ENCODE results near the gene ARL6IP1.

The ARL6IP1 gene

GRCh38 chr16:18811925-18812324 lies 10.6 kb upstream of the ARL6IP1 start:
- Histone ChIP-seq H3K36me3 (ENCODE audit: control insufficient read depth in 2 of 2, insufficient read depth in 1 of 2, low read length in 2 of 2) (peaks cover 40 to 82% of the 10 kb centered on the region in 2 experiments), H3K27ac (ENCODE audit: extremely low read depth, low read depth, low read length) (no peak overlapping the region), H3K9me3 (ENCODE audit: control insufficient read depth, insufficient read depth, low read depth, low read length) (no peaks in the 10 kb centered on the region), H3K4me3 (ENCODE audit: low read depth, low read length) (no peak overlapping the region), H3K4me1 (ENCODE audit: control insufficient read depth, insufficient read depth, low read length) (no peaks in the 10 kb centered on the region)
- no peak for TF ChIP-seq ZNF580 (tag by site-specific recombination; IDR thresholded peaks at IDR 0.05)
- TF ChIP-seq ZNF221 (tag by site-specific recombination; IDR thresholded peaks at IDR 0.05; ENCODE audit: borderline replicate concordance): no peak
- TF ChIP-seq, protein P1, sequence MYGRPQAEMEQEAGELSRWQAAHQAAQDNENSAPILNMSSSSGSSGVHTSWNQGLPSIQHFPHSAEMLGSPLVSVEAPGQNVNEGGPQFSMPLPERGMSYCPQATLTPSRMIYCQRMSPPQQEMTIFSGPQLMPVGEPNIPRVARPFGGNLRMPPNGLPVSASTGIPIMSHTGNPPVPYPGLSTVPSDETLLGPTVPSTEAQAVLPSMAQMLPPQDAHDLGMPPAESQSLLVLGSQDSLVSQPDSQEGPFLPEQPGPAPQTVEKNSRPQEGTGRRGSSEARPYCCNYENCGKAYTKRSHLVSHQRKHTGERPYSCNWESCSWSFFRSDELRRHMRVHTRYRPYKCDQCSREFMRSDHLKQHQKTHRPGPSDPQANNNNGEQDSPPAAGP (tag by site-specific recombination; IDR thresholded peaks at IDR 0.05): no peak
- no peak for TF ChIP-seq ZNF701 (tag by site-specific recombination; IDR thresholded peaks at IDR 0.05)
- TF ChIP-seq PRDM1 (tag by site-specific recombination; IDR thresholded peaks at IDR 0.05): no peak
- TF ChIP-seq ZSCAN5A (tag by site-specific recombination; IDR thresholded peaks at IDR 0.05): no peak
- no peak for TF ChIP-seq ZNF266 (tag by site-specific recombination; IDR thresholded peaks at IDR 0.05; ENCODE audit: low read depth)
- TF ChIP-seq ZNF239 (tag by site-specific recombination; IDR thresholded peaks at IDR 0.05): no peak
- TF ChIP-seq ZNF670 (tag by site-specific recombination; IDR thresholded peaks at IDR 0.05; ENCODE audit: low read depth): no peak
- TF ChIP-seq ZNF133 (tag by site-specific recombination; IDR thresholded peaks at IDR 0.05): no peak
- TF ChIP-seq ZNF561 (tag by site-specific recombination; IDR thresholded peaks at IDR 0.05; ENCODE audit: borderline replicate concordance): no peak
- TF ChIP-seq MZF1 (tag by site-specific recombination; IDR thresholded peaks at IDR 0.05; ENCODE audit: borderline replicate concordance): no peak
- ChIA-PET POLR2A (no interaction called here), CTCF (no interaction called here)

DNA sequence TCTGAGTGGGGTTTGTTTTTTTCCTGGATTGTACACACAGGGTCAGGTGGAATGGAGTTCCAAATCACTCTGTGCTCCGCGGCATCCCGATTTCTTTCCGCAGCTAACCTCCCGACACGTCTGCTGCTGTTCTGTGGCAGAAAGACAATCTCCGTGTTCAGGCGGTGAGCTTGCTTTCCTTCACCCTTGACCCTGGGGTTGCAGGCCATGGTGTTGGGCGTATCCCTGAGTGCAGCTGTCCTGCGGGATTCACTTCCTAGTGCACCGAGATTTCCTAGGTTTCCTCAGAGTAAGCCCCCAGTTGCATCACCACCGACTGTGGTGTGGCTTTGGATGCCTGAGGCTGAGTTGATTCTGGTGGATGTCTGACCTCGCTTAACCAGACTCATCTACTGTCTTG lies 7.8 kb upstream of the ARL6IP1 start:
- ChIA-PET POLR2A (interaction anchor here (0.6 kb wide), 1 partner anchor 8 kb away, joined by 3 read pairs; the partner anchor contains the start of gene ARL6IP1), CTCF (interaction anchor here (2.6 kb wide), 1 partner anchor 8 kb away, joined by 5 read pairs; the partner anchor contains the start of gene ARL6IP1)
- no peak overlapping the region for H3K27ac ChIP-seq (ENCODE audit: extremely low read depth, low read depth, low read length)
- no peaks in the 10 kb centered on the region for H3K9me3 ChIP-seq (ENCODE audit: control insufficient read depth, insufficient read depth, low read depth, low read length)
- H3K4me1 ChIP-seq (ENCODE audit: control insufficient read depth, insufficient read depth, low read length): peaks cover 3% of the 10 kb centered on the region; the same call in 1 of the 2 replicates
- H3K36me3 ChIP-seq (ENCODE audit: control insufficient read depth in 2 of 2, insufficient read depth in 1 of 2, low read length in 2 of 2): peaks cover 19 to 60% of the 10 kb centered on the region in 2 experiments
- no peak overlapping the region for H3K4me3 ChIP-seq (ENCODE audit: low read depth, low read length)
- no peak for TF ChIP-seq IKZF3 (tag by site-specific recombination; IDR thresholded peaks at IDR 0.05)
- TF ChIP-seq ZSCAN18 (tag by site-specific recombination; IDR thresholded peaks at IDR 0.05): no peak
- TF ChIP-seq ZNF248 (tag by site-specific recombination; IDR thresholded peaks at IDR 0.05): no peak
- no peak for TF ChIP-seq CTCF (tag by site-specific recombination; IDR thresholded peaks at IDR 0.05)
- no peak for TF ChIP-seq ZNF140 (tag by site-specific recombination; IDR thresholded peaks at IDR 0.05)
- TF ChIP-seq, protein P2, sequence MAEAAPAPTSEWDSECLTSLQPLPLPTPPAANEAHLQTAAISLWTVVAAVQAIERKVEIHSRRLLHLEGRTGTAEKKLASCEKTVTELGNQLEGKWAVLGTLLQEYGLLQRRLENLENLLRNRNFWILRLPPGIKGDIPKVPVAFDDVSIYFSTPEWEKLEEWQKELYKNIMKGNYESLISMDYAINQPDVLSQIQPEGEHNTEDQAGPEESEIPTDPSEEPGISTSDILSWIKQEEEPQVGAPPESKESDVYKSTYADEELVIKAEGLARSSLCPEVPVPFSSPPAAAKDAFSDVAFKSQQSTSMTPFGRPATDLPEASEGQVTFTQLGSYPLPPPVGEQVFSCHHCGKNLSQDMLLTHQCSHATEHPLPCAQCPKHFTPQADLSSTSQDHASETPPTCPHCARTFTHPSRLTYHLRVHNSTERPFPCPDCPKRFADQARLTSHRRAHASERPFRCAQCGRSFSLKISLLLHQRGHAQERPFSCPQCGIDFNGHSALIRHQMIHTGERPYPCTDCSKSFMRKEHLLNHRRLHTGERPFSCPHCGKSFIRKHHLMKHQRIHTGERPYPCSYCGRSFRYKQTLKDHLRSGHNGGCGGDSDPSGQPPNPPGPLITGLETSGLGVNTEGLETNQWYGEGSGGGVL (tag by site-specific recombination; IDR thresholded peaks at IDR 0.05): no peak
- TF ChIP-seq ZNF701 (tag by site-specific recombination; IDR thresholded peaks at IDR 0.05): no peak
- no peak for TF ChIP-seq ZNF169 (tag by site-specific recombination; IDR thresholded peaks at IDR 0.05)
- no peak for TF ChIP-seq ZNF350 (tag by site-specific recombination; IDR thresholded peaks at IDR 0.05)
- TF ChIP-seq KLF7 (tag by site-specific recombination; IDR thresholded peaks at IDR 0.05; ENCODE audit: borderline replicate concordance): no peak
- no peak for TF ChIP-seq GLIS2 (tag by site-specific recombination; IDR thresholded peaks at IDR 0.05)
- TF ChIP-seq, protein P3, sequence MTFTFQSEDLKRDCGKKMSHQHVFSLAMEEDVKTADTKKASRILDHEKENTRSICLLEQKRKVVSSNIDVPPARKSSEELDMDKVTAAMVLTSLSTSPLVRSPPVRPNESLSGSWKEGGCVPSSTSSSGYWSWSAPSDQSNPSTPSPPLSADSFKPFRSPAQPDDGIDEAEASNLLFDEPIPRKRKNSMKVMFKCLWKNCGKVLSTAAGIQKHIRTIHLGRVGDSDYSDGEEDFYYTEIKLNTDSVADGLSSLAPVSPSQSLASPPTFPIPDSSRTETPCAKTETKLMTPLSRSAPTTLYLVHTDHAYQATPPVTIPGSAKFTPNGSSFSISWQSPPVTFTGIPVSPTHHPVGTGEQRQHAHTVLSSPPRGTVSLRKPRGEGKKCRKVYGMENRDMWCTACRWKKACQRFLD (tag by site-specific recombination; IDR thresholded peaks at IDR 0.05): no peak
